Measurements from ENCODE around the gene GPAM. TPM values are rescaled to one million over a fixed set of nuclear protein-coding genes. Genes with fewer than 3 reads are reported as not detected.

Gene GPAM
- total RNA-seq, result 10 to 100 TPM in 2 of 5 donors, 1 to 10 TPM in 3; 1.2 to 14.0 (median 8.9) TPM
- 1 to 10 TPM; 1.9 to 2.6 (median 2.3) TPM for polyA plus RNA-seq
- long read RNA-seq, donor 1, full-length matches to known transcripts, result 2 of 2 reads
- long read RNA-seq, donor 1, partial matches to known transcripts, result 0 of 2 reads
- long read RNA-seq, donor 1, other reads (novel, unspliced or antisense), result 0 of 2 reads
- long read RNA-seq, donor 2, result 0 reads
- long read RNA-seq, donor 3, result 0 reads
- long read RNA-seq, donor 4, result 0 reads
- long read RNA-seq, donor 5, result 0 reads
- long read RNA-seq, donor 6, full-length matches to known transcripts, result 2 of 7 reads
- long read RNA-seq, donor 6, partial matches to known transcripts, result 5 of 7 reads
- long read RNA-seq, donor 6, other reads (novel, unspliced or antisense), result 0 of 7 reads
- long read RNA-seq, donor 7, result 0 reads
- long read RNA-seq, donor 8, result 0 reads
- long read RNA-seq, donor 9, full-length matches to known transcripts, result 1 of 1 reads
- long read RNA-seq, donor 9, partial matches to known transcripts, result 0 of 1 reads
- long read RNA-seq, donor 9, other reads (novel, unspliced or antisense), result 0 of 1 reads
- long read RNA-seq, donor 10, result 0 reads

GRCh38 chr10:112183329-112184051 lies at the start of gene GPAM:
TSS of gene GPAM (minus strand) at chr10:112183765. CDS start at chr10:112181784, 1,981 bp downstream.
- Histone ChIP-seq H3K27ac (peak within 1 kb of the TSS; percentile 75 to 90 (median 81)), H3K4me3 (peak within 1 kb of the TSS; percentile 75 to 87 (median 84)), H3K36me3 (peaks cover 0 to 31% (median 22%) of the 10 kb centered on the region in 4 donors), H3K9me3 (no peaks in the 10 kb centered on the region), H3K4me1 (peaks cover 0 to 30% (median 17%) of the 10 kb centered on the region in 4 donors), H3K27me3 (no peaks in the 10 kb centered on the region)
- 0 to 1% (median 0%) methylated on average over 18 to 46 of the region's 46 CpGs for WGBS, 5 donors
- TF ChIP-seq POLR2AphosphoS5 (IDR thresholded peaks at IDR 0.05) (peak; percentile 84 to 96 (median 88)), EP300 (IDR thresholded peaks at IDR 0.05) (no peak), CTCF (IDR thresholded peaks at IDR 0.05) (no peak), POLR2A (IDR thresholded peaks at IDR 0.05) (peak in 1 of 4 donors; percentile 47)
- intact Hi-C loops (cut with DNase I; ENCODE audit: low total_unique reads), result no loop called here
- peak; percentile 97 to 98 for DNase-seq

- no peak overlapping the region for H3K4me3 ChIP-seq
- no peak for TF ChIP-seq POLR2AphosphoS5 (IDR thresholded peaks at IDR 0.05)
- no peak for TF ChIP-seq EP300 (IDR thresholded peaks at IDR 0.05)
- TF ChIP-seq POLR2A (IDR thresholded peaks at IDR 0.05), result no peak
- TF ChIP-seq CTCF (IDR thresholded peaks at IDR 0.05), result no peak
- no peak for DNase-seq
- H3K27me3 ChIP-seq, result no peaks in the 10 kb centered on the region
- peaks cover 0 to 7% (median 4%) of the 10 kb centered on the region in 4 donors for H3K4me1 ChIP-seq
- intact Hi-C loops (cut with DNase I; ENCODE audit: low total_unique reads), result no loop called here
- H3K36me3 ChIP-seq, result no peaks in the 10 kb centered on the region
- no peak overlapping the region for H3K27ac ChIP-seq
- H3K9me3 ChIP-seq, result no peaks in the 10 kb centered on the region
- WGBS, 5 donors, result 48 to 61% (median 54%) methylated on average over 6 of the region's 6 CpGs
Observed at GRCh38 chr10:112232670-112233069, 49.1 kb upstream of the GPAM start.

GRCh38 chr10:112231602-112232400 lies 48.2 kb upstream of the GPAM start:
- intact Hi-C loops (cut with DNase I; ENCODE audit: low total_unique reads), result no loop called here
- WGBS, 5 donors, result 53 to 74% (median 59%) methylated on average over 9 of the region's 9 CpGs

More at GRCh38 chr10:112231602-112232400, 48.2 kb upstream of the GPAM start:
- TF ChIP-seq EP300 (IDR thresholded peaks at IDR 0.05) (no peak), POLR2AphosphoS5 (IDR thresholded peaks at IDR 0.05) (no peak), CTCF (IDR thresholded peaks at IDR 0.05) (no peak), POLR2A (IDR thresholded peaks at IDR 0.05) (no peak)
- Histone ChIP-seq H3K4me3 (no peak overlapping the region), H3K4me1 (peaks cover 0 to 7% (median 4%) of the 10 kb centered on the region in 4 donors), H3K27me3 (no peaks in the 10 kb centered on the region), H3K9me3 (no peaks in the 10 kb centered on the region), H3K36me3 (no peaks in the 10 kb centered on the region), H3K27ac (no peak overlapping the region)
- no peak for DNase-seq
